Omental fat pad (tissue), 4 donors: ENCODE measurements around the gene CFAP119. TPM values are rescaled to one million over a fixed set of nuclear protein-coding genes. Genes with fewer than 3 reads are reported as not detected.
A peak's percentile ranks its signal among the peaks of the same experiment; 100 is the strongest.

Experiments used
- ATAC-seq: fragments of 150-250 bp; one replicate; pipeline ENCODE4 v1.9.1; 2016; ENCODE audit warnings: mild to moderate bottlenecking, moderate library complexity; ENCODE audit not compliant: low FRiP score
- DNase-seq: peaks from one replicate; pipeline ENCODE4 v3.0.0-alpha.2; 2019; ENCODE audit warnings: low spot score
- total RNA-seq, 4 donors: library from RNA; depleted of rRNA; stranded (reverse); fragments of >200 nt; gene quantifications; one replicate each; pipeline ENCODE4 v1.1.0, GENCODE V29; 2016
- TF ChIP-seq, protein P1 (sequence below), 3 donors: fragments of 450-650 bp; IDR thresholded peaks; one replicate each; pipeline ENCODE4 v1.5.1; 2016 to 2017; ENCODE audit warnings: antibody characterized with exemption in 3 of 3, mild to moderate bottlenecking in 3 of 3, moderate library complexity in 2 of 3

CFAP119 gene
- total RNA-seq, 4 donors from 2014 or later, result 1.4 to 4.8 (median 2.5) TPM

DNA sequence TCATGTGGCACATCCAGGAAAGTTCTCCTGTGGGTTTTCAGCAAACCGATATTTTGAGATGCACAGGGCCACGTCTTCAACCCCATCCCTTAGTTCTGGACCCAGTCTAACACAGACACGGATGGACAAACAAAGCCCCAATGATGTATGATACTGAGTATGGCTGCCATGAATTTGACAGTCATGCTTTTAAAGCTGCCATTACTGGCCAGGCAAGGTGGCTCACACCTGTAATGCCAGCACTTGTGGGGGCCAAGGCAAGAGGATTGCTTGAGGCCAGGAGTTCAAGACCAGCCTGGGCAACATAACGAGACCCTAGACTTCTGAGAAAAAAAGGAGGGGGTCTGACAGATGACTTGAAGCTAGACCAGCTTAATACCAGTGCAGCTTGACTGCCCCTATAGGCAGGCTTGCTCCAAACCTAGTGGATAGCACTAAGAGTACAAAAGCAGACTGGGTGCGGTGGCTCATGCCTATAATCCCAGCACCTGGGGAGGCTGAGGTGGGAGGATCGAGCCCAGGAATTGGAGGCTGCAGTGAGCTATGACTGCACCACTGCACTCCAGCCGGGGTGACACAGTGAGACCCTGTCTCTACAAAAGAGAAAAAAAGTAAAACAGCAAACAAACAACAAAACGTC lies 35.9 kb upstream of the CFAP119 start:
- ATAC-seq, result no peak
- TF ChIP-seq, protein P1, sequence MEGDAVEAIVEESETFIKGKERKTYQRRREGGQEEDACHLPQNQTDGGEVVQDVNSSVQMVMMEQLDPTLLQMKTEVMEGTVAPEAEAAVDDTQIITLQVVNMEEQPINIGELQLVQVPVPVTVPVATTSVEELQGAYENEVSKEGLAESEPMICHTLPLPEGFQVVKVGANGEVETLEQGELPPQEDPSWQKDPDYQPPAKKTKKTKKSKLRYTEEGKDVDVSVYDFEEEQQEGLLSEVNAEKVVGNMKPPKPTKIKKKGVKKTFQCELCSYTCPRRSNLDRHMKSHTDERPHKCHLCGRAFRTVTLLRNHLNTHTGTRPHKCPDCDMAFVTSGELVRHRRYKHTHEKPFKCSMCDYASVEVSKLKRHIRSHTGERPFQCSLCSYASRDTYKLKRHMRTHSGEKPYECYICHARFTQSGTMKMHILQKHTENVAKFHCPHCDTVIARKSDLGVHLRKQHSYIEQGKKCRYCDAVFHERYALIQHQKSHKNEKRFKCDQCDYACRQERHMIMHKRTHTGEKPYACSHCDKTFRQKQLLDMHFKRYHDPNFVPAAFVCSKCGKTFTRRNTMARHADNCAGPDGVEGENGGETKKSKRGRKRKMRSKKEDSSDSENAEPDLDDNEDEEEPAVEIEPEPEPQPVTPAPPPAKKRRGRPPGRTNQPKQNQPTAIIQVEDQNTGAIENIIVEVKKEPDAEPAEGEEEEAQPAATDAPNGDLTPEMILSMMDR (IDR thresholded peaks at IDR 0.05), result no peak
- DNase-seq, result no peak

GRCh38 chr16:30794634-30795033 lies 32.8 kb upstream of the CFAP119 start:
- TF ChIP-seq, protein P1 (IDR thresholded peaks at IDR 0.05), result no peak
- ATAC-seq (no peak), DNase-seq (no peak)

DNA sequence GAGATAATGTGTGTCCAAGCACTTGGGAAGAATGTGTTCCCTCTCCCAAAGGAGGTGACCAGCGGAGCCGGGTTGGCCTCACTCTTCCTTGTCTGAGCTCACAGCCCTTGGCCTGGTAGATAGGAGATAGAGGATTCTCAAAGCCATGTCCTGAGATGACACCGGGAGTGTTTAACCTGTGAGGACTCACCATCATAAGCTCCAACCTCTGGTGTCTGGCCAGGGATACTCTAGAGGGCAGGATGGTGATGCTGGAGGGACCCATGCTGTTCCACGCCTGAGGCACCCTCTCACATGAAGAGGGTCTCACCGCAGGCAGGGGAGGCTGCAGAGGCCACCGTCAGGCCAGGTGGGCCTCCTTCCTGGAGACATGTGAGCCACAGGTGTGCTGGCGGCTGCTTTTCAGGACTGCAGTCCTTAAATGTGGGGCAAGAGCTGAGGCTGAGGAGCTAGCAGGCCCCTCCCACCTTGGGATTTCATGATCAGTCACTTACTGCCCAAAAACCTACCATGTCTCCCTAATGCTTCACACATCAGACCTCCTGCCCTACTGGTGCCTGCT lies 31.7 kb upstream of the CFAP119 start:
- ATAC-seq (no peak), DNase-seq (no peak)
- TF ChIP-seq, protein P1 (IDR thresholded peaks at IDR 0.05), result no peak

GRCh38 chr16:30787613-30788378 lies 25.9 kb upstream of the CFAP119 start:
- DNase-seq (no peak), ATAC-seq (no peak)
- TF ChIP-seq, protein P1 (IDR thresholded peaks at IDR 0.05), result no peak

- TF ChIP-seq, protein P1 (IDR thresholded peaks at IDR 0.05), result no peak
- DNase-seq, result peak; percentile 34
- peak; percentile 91 for ATAC-seq
Measured at GRCh38 chr16:30786936-30787612, 25.2 kb upstream of the CFAP119 start, which contains the start of gene ZNF629. ZNF629 (minus strand) TSS chr16:30787205; CDS start chr16:30784482, 2,723 bp downstream.

GRCh38 chr16:30786115-30786935 lies 24.5 kb upstream of the CFAP119 start:
- TF ChIP-seq, protein P1 (IDR thresholded peaks at IDR 0.05), result no peak
- no peak for DNase-seq
- peak; percentile 58 for ATAC-seq
